KMS-11 (cell line): ENCODE data around the gene HRAS.

ENCODE experiments used
- H2AFZ ChIP-seq: fragments of 200-600 bp; sonication (generic); 2 replicates; pipeline ENCODE4 v1.6.1; 2016; ENCODE audit warnings: antibody characterized with exemption, mixed run types, low read depth
- H3K27ac ChIP-seq: fragments of 200-600 bp; sonication (generic); 2 replicates; pipeline ENCODE4 v1.6.1; 2016; ENCODE audit warnings: mild to moderate bottlenecking, mixed run types
- H3K27me3 ChIP-seq: fragments of 200-600 bp; sonication (generic); 2 replicates; pipeline ENCODE4 v1.6.1; 2017; ENCODE audit warnings: mild to moderate bottlenecking, low read depth, mixed run types, moderate library complexity; ENCODE audit not compliant: insufficient read depth
- H3K36me3 ChIP-seq: fragments of 200-600 bp; sonication (generic); 2 replicates; pipeline ENCODE4 v1.6.1; 2017; ENCODE audit warnings: mild to moderate bottlenecking, mixed run types; ENCODE audit not compliant: insufficient read depth
- H3K4me1 ChIP-seq: fragments of 200-600 bp; sonication (generic); 2 replicates; pipeline ENCODE4 v1.6.1; 2016; ENCODE audit warnings: mild to moderate bottlenecking, low read depth, mixed run types; ENCODE audit not compliant: poor library complexity, severe bottlenecking
- H3K4me2 ChIP-seq: fragments of 200-600 bp; sonication (generic); 2 replicates; pipeline ENCODE4 v1.7.0; 2016; ENCODE audit warnings: mild to moderate bottlenecking, mixed run types
- H3K4me3 ChIP-seq: fragments of 200-600 bp; sonication (generic); IDR thresholded peaks from 2 replicates; pipeline ENCODE4 v1.6.1; 2017; ENCODE audit warnings: low read depth, low read length, mixed read lengths; ENCODE audit not compliant: insufficient read depth
- H3K79me2 ChIP-seq: fragments of 200-600 bp; sonication (generic); 2 replicates; pipeline ENCODE4 v1.6.1; 2016; ENCODE audit warnings: low read depth, mixed run types; ENCODE audit not compliant: insufficient read depth
- H3K9ac ChIP-seq: fragments of 200-600 bp; sonication (generic); 2 replicates; pipeline ENCODE4 v1.6.1; 2016; ENCODE audit warnings: mild to moderate bottlenecking, mixed run types
- H4K20me1 ChIP-seq: fragments of 200-600 bp; sonication (generic); 2 replicates; pipeline ENCODE4 v1.6.1; 2016; ENCODE audit warnings: mild to moderate bottlenecking, mixed run types; ENCODE audit not compliant: insufficient read depth
- TF ChIP-seq, protein P1 (sequence below): fragments of 200-600 bp; sonication (generic); conservative IDR thresholded peaks from 2 replicates; pipeline ENCODE4 v1.6.1; 2017; ENCODE audit warnings: low read depth, mild to moderate bottlenecking, antibody characterized with exemption, low read length, moderate library complexity, mixed read lengths

Gene HRAS

DNA sequence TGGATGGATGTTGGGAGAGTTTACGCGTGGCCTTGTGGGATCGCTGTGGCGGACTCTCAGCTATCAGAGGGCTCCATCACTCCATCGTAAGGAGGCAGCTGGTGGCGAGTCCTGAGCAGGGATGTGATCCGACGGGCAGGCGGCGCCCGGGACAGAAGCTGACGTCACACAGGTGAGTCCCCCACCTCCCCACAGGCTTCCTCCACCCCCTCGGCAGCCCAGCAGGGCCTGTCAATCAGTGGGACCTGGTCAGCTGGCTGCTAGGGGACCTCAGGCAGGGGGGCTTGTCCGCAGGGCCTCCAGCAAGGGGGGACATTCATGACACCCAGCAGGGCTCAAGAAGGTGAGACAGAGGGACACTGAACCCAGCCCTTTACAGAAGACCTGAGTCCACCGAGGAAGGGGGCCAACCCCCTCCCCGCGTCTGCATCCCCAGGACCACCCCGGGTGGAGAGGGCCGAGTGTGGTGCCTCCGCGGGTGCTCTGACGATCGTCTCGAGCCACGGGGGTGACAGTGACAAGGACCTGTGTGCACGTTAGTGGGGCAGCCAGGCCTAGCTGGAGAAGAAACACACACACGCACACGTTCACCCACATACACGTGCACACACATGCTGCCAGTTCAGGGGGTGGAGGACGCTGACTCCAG lies 7.1 kb downstream of the HRAS start:
- Histone ChIP-seq H3K9ac (no peak overlapping the region), H3K4me1 (no peaks in the 10 kb centered on the region), H3K27me3 (no peaks in the 10 kb centered on the region), H4K20me1 (no peaks in the 10 kb centered on the region), H2AFZ (no peak overlapping the region), H3K36me3 (no peaks in the 10 kb centered on the region), H3K79me2 (no peaks in the 10 kb centered on the region; the same call in 1 of the 2 replicates), H3K27ac (no peak overlapping the region), H3K4me2 (no peak overlapping the region), H3K4me3 (no peak overlapping the region)
- TF ChIP-seq, protein P1, sequence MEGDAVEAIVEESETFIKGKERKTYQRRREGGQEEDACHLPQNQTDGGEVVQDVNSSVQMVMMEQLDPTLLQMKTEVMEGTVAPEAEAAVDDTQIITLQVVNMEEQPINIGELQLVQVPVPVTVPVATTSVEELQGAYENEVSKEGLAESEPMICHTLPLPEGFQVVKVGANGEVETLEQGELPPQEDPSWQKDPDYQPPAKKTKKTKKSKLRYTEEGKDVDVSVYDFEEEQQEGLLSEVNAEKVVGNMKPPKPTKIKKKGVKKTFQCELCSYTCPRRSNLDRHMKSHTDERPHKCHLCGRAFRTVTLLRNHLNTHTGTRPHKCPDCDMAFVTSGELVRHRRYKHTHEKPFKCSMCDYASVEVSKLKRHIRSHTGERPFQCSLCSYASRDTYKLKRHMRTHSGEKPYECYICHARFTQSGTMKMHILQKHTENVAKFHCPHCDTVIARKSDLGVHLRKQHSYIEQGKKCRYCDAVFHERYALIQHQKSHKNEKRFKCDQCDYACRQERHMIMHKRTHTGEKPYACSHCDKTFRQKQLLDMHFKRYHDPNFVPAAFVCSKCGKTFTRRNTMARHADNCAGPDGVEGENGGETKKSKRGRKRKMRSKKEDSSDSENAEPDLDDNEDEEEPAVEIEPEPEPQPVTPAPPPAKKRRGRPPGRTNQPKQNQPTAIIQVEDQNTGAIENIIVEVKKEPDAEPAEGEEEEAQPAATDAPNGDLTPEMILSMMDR: no peak

DNA sequence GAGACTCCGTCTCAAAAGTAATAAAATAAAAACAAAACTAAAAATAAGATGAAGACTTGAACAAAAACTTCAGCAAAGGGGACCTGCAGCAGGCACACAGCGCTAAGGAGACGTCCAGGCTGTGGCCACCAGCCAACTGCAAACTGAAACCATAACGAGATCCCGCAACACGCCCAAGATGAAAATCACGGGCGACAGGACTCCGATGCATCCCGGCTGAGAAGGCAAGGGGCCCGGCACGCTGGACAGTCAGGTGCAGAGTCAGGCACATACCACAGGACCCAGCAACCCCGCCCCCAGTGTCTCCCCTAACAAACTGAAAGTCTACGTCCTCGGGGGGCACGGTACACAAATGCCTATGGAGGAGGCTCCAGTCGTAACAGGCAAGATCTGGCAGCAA lies 9.2 kb downstream of the HRAS start:
- no peaks in the 10 kb centered on the region for H3K27me3 ChIP-seq
- no peaks in the 10 kb centered on the region for H3K79me2 ChIP-seq
- H4K20me1 ChIP-seq: no peaks in the 10 kb centered on the region
- TF ChIP-seq, protein P1: no peak
- no peak overlapping the region for H3K4me3 ChIP-seq
- no peak overlapping the region for H3K9ac ChIP-seq
- no peak overlapping the region for H2AFZ ChIP-seq
- H3K27ac ChIP-seq: no peak overlapping the region
- H3K36me3 ChIP-seq: no peaks in the 10 kb centered on the region
- H3K4me2 ChIP-seq: no peak overlapping the region
- no peaks in the 10 kb centered on the region for H3K4me1 ChIP-seq

DNA sequence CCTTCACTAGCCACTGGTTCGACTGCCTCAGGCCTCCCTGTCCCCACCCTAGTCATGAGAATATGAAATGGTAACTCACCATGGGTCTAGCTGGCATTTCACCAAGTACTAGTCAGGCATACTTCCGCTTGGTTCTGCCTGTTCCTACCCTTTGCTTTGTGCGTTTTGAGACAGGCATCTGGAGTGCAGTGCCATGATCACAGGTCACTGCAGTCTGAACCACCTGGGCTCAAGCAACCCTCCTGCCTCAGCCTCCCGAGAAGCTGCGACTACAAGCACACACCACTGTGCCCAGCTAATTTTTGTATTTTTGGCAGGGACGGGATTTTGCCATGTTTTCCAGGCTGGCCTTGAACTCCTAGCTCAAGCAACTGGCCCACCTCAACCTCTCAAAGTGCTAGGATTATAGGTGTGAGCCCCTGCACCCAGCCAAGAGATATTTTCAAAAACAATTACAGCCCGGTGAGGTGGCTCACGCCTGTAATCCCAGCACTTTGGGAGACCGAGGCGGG lies 14.1 kb downstream of the HRAS start:
- no peak overlapping the region for H3K27ac ChIP-seq
- no peaks in the 10 kb centered on the region for H4K20me1 ChIP-seq
- no peak overlapping the region for H3K4me2 ChIP-seq
- no peaks in the 10 kb centered on the region for H3K36me3 ChIP-seq
- H3K79me2 ChIP-seq: no peaks in the 10 kb centered on the region
- no peak overlapping the region for H3K4me3 ChIP-seq
- no peak overlapping the region for H2AFZ ChIP-seq
- H3K4me1 ChIP-seq: no peaks in the 10 kb centered on the region
- no peaks in the 10 kb centered on the region for H3K27me3 ChIP-seq
- no peak overlapping the region for H3K9ac ChIP-seq
- TF ChIP-seq, protein P1: no peak

DNA sequence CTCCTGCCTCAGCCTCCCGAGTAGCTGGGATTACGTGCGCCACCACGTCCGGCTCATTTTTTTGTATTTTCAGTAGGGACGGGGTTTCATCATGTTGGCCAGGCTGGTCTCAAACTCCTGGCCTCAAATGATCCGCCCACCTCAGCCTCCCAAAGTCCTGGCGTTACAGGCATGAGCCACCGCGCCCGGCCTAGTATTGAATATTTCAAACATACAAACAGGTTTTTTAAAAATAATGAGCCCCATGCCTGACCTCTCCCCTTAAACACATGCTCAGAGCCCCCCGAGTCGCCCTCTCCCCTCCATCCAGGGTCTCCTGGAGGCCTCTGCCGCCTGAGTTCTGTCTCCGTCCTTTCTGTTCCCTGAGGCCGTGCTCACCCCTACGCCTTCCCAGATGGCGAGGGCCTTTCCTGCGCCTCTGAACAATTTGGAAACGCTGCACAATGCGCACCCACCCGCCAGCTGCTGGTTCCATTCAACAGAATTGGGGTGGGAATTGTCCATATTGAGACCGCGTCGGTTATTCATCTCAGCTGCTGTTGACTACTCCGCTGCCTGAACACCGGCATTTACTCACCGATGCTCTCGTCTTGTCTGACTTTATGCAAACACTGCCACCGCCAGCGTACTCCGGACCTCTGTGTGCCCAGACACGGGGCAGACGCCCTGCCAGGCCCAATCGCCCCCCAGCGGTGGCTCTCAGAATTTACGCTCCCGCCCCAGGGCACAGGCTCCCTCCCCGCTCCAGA lies 14.8 kb downstream of the HRAS start:
- Histone ChIP-seq H3K4me2 (no peak overlapping the region), H3K9ac (no peak overlapping the region), H3K79me2 (no peaks in the 10 kb centered on the region), H3K36me3 (no peaks in the 10 kb centered on the region), H4K20me1 (no peaks in the 10 kb centered on the region), H3K27ac (no peak overlapping the region), H3K4me1 (no peaks in the 10 kb centered on the region), H3K4me3 (no peak overlapping the region), H2AFZ (no peak overlapping the region), H3K27me3 (no peaks in the 10 kb centered on the region)
- TF ChIP-seq, protein P1: no peak
